Measurements from ENCODE around the gene RAPGEF1.
"Not testable (repeated sequence)": the region's sequence is repeated elsewhere in the genome, so short reads cannot be mapped to it uniquely, and the experiment has no call there.

- TF ChIP-seq, protein P1, sequence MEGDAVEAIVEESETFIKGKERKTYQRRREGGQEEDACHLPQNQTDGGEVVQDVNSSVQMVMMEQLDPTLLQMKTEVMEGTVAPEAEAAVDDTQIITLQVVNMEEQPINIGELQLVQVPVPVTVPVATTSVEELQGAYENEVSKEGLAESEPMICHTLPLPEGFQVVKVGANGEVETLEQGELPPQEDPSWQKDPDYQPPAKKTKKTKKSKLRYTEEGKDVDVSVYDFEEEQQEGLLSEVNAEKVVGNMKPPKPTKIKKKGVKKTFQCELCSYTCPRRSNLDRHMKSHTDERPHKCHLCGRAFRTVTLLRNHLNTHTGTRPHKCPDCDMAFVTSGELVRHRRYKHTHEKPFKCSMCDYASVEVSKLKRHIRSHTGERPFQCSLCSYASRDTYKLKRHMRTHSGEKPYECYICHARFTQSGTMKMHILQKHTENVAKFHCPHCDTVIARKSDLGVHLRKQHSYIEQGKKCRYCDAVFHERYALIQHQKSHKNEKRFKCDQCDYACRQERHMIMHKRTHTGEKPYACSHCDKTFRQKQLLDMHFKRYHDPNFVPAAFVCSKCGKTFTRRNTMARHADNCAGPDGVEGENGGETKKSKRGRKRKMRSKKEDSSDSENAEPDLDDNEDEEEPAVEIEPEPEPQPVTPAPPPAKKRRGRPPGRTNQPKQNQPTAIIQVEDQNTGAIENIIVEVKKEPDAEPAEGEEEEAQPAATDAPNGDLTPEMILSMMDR (IDR thresholded peaks at IDR 0.05 in 8 of 11, conservative IDR thresholded peaks at IDR 0.05 in 3 of 11), result not testable (repeated sequence)
- TF ChIP-seq POLR2AphosphoS5, POLR2A (IDR thresholded peaks at IDR 0.05): not testable (repeated sequence)
These were observed 77.6 kb downstream of the RAPGEF1 start for GRCh38 chr9:131662289-131662621.

Measured in spleen (tissue), 7 donors.